GM19239 (cell line): Measurements from ENCODE around the gene MFRP.

ENCODE experiments used
- DNase-seq: peaks from one replicate; pipeline ENCODE4 v3.0.0; 2011; ENCODE audit warnings: low spot score; ENCODE audit not compliant: insufficient read length
- FAIRE-seq: peaks from 2 replicates; lab custom pipeline; 2011; peaks lifted over from hg19 to GRCh38; lab: Jason Lieb, UNC

MFRP gene

GRCh38 chr11:119359365-119360214, 13.1 kb upstream of the MFRP start:
- no peak for FAIRE-seq
- DNase-seq, result no peak

- FAIRE-seq (no peak), DNase-seq (no peak)
These were observed 10.6 kb upstream of the MFRP start for GRCh38 chr11:119357074-119357473.

- no peak for FAIRE-seq
- peak; percentile 86 for DNase-seq
These were observed 10.0 kb upstream of the MFRP start for GRCh38 chr11:119356349-119357031.

GRCh38 chr11:119355091-119355843, 8.8 kb upstream of the MFRP start:
- no peak for DNase-seq
- FAIRE-seq, result no peak

- no peak for DNase-seq
- no peak for FAIRE-seq
These were observed 6.4 kb upstream of the MFRP start for GRCh38 chr11:119352857-119353260.

GRCh38 chr11:119351232-119351631, 4.7 kb upstream of the MFRP start:
- no peak for DNase-seq
- FAIRE-seq, result no peak

GRCh38 chr11:119350302-119350701, 3.8 kb upstream of the MFRP start:
- no peak for FAIRE-seq
- DNase-seq, result no peak

- DNase-seq (no peak), FAIRE-seq (no peak)
These were observed 1.6 kb upstream of the MFRP start for GRCh38 chr11:119347940-119348605.

GRCh38 chr11:119347242-119347641, 737 bp upstream of the MFRP start:
- FAIRE-seq (no peak), DNase-seq (no peak)

GRCh38 chr11:119345685-119346084, 820 bp downstream of the MFRP start:
- FAIRE-seq, result no peak
- DNase-seq, result no peak

- FAIRE-seq, result no peak
- no peak for DNase-seq
These were observed 2.1 kb downstream of the MFRP start for GRCh38 chr11:119344291-119345010.

GRCh38 chr11:119343726-119344125, 2.8 kb downstream of the MFRP start:
- no peak for DNase-seq
- FAIRE-seq, result no peak

GRCh38 chr11:119342362-119343130, 4.0 kb downstream of the MFRP start:
- no peak for DNase-seq
- no peak for FAIRE-seq

- FAIRE-seq (no peak), DNase-seq (no peak)
These were observed 4.5 kb downstream of the MFRP start for GRCh38 chr11:119342023-119342300.

GRCh38 chr11:119341222-119342022, 5.1 kb downstream of the MFRP start:
- FAIRE-seq (no peak), DNase-seq (no peak)

- DNase-seq, result no peak
- no peak for FAIRE-seq
These were observed 5.9 kb downstream of the MFRP start, which contains the start of gene C1QTNF5 for GRCh38 chr11:119340335-119341221. Gene C1QTNF5, minus strand, starts transcription at chr11:119340883. Its CDS starts 486 bp downstream, at chr11:119340397.

GRCh38 chr11:119339589-119340334, 6.7 kb downstream of the MFRP start:
- FAIRE-seq (no peak), DNase-seq (no peak)
